ENCODE data around the gene SRGN.

Gene SRGN

DNA sequence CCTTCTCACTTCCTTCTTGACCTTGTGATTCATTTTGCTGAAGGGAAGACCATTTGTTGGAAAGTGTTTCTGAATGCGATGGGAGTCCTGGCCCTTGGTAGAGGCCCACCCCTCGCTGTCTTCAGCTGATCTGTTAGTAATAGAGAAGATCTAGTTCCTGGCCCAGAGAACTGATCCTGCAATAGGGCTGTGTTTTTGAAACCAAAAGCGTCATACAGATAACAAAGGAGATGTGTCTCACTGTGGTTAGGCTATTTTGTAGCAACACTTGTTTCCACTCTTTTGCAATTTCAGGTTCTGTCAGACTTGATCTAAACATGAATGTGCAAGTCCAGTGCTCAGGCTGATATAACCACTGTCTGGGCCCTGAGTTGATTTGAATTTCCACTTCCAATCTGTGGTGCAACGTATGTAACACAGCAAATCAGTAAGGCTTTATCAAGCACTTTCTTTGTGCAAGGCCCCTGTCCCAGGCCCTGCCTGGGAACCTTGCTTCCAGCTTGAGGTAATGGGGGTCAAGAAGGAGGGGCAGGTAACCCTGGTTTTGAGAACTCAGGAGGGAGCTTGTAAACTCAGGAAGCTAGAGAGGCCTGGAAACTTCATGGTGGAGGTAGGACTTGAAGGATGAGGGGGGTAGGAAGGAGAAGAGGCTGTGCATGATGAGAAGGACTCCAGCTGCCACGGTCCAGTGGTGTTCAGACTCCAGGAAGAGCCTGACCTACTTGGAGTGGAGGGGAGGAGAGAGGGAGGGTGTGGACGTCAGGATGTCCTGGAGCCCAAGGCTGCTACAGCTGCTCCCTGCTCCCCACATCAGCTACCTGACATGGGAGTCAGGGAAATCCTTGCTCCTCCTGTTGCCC, 42.2 kb upstream of the SRGN start:
- in situ Hi-C loops (cut with MboI; ENCODE audit: low sequenced_read_pairs, unreplicated experiment), result no loop called here
- DNase-seq (ENCODE audit: low spot score), result peak; percentile 73
- TF ChIP-seq, protein P1, sequence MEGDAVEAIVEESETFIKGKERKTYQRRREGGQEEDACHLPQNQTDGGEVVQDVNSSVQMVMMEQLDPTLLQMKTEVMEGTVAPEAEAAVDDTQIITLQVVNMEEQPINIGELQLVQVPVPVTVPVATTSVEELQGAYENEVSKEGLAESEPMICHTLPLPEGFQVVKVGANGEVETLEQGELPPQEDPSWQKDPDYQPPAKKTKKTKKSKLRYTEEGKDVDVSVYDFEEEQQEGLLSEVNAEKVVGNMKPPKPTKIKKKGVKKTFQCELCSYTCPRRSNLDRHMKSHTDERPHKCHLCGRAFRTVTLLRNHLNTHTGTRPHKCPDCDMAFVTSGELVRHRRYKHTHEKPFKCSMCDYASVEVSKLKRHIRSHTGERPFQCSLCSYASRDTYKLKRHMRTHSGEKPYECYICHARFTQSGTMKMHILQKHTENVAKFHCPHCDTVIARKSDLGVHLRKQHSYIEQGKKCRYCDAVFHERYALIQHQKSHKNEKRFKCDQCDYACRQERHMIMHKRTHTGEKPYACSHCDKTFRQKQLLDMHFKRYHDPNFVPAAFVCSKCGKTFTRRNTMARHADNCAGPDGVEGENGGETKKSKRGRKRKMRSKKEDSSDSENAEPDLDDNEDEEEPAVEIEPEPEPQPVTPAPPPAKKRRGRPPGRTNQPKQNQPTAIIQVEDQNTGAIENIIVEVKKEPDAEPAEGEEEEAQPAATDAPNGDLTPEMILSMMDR (IDR thresholded peaks at IDR 0.05; ENCODE audit: borderline replicate concordance, control extremely low read depth, extremely low read depth, insufficient read depth, missing control alignments), result no peak

DNA sequence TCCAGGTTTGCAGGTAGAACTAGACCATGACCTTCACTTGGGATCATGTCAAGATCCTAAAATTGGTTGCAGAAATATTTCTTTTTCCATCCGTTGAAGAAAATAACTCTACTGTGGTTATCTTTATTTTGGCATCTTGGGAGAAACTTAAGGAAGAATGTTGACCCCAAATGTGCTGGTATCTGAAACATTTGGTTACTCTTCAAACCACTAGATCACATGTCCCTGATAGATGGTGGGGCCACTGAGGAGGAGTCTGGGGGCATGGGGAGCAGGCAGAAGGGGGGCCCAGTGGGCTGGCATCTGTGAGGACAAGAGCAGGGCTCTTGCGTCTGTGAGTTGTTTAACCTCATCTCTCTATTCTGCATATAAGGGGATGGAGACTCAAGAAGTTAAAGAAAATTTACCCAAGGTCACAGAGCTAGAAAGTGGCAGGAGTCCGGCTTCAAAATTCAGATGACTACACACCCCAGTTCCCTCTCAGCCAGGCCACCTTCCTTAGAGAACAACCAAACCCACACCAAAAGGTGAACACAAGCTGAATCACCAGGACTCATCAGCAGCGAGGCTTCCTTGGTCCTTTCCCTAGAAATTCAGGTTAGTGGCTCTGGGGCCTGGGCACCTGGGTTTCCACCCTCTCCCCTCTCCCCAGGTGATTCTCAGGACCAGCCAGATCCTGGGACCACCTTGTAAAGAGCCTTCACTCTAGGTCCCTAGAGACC, 40.6 kb upstream of the SRGN start:
- DNase-seq (ENCODE audit: low spot score), result no peak
- TF ChIP-seq, protein P1 (IDR thresholded peaks at IDR 0.05; ENCODE audit: borderline replicate concordance, control extremely low read depth, extremely low read depth, insufficient read depth, missing control alignments), result no peak
- in situ Hi-C loops (cut with MboI; ENCODE audit: low sequenced_read_pairs, unreplicated experiment), result no loop called here

DNA sequence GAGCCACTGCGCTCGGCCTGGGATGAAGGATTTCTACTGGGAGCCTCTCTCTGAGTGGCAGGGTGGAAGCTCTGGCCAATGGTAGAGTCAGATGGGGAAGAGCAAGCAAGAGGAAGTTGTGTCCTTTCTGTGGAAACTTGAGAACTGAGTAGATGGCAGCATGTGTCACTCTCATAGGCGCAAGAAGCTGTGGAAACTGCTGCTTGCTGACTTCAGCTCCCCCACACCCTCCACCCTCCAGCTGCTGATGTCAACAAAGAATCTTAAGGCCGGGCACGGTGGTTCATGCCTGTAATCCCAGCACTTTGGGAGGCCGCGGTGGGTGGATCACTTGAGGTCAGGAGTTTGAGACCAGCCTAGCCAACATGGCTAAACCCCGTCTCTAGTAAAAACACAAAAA, 39.8 kb upstream of the SRGN start:
- no peak for DNase-seq (ENCODE audit: low spot score)
- in situ Hi-C loops (cut with MboI; ENCODE audit: low sequenced_read_pairs, unreplicated experiment), result no loop called here
- TF ChIP-seq, protein P1 (IDR thresholded peaks at IDR 0.05; ENCODE audit: borderline replicate concordance, control extremely low read depth, extremely low read depth, insufficient read depth, missing control alignments), result no peak

DNA sequence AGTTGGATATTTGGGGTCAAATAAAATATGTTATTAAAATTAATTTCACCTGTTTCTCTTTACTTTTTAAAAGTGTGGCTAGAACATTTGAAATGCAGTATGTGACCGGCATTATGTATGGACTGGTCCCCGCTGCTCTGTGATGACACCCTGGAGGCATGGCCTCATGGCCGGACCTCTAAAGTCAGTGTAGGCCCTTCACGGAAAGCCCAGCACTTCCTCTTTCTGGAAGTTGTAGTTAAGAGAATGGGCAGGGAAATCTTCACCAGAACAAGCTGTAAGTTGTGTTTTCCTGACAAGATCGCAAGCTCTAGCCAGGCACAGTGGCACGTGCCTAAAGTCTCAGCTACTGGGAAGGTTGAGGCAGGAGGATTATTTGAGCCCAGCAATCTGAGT, 38.3 kb upstream of the SRGN start:
- in situ Hi-C loops (cut with MboI; ENCODE audit: low sequenced_read_pairs, unreplicated experiment), result no loop called here
- no peak for DNase-seq (ENCODE audit: low spot score)

DNA sequence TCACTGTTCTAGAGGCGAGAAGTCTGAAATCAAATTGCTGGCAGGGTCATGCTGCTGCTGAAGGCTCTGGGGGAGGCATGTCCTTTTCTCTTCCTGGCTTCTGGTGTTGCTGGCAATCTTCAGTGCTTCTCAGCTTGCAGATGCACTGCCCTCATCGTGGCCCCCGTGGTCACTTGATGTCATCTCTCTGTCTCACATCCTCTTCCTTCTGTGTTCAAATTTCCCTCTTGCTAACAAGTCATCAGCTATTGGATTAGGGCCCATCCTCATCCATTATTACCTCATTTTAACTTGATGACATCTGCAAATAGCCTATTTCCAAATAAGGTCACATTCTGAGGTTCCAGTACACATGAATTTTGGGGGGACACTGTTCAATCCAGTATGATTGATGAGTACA, 36.6 kb upstream of the SRGN start:
- TF ChIP-seq, protein P1 (IDR thresholded peaks at IDR 0.05; ENCODE audit: borderline replicate concordance, control extremely low read depth, extremely low read depth, insufficient read depth, missing control alignments), result no peak
- DNase-seq (ENCODE audit: low spot score), result peak; percentile 76
- in situ Hi-C loops (cut with MboI; ENCODE audit: low sequenced_read_pairs, unreplicated experiment), result no loop called here

More for the DNA sequence above, 38.3 kb upstream of the SRGN start:
- TF ChIP-seq, protein P1 (IDR thresholded peaks at IDR 0.05; ENCODE audit: borderline replicate concordance, control extremely low read depth, extremely low read depth, insufficient read depth, missing control alignments), result no peak

DNA sequence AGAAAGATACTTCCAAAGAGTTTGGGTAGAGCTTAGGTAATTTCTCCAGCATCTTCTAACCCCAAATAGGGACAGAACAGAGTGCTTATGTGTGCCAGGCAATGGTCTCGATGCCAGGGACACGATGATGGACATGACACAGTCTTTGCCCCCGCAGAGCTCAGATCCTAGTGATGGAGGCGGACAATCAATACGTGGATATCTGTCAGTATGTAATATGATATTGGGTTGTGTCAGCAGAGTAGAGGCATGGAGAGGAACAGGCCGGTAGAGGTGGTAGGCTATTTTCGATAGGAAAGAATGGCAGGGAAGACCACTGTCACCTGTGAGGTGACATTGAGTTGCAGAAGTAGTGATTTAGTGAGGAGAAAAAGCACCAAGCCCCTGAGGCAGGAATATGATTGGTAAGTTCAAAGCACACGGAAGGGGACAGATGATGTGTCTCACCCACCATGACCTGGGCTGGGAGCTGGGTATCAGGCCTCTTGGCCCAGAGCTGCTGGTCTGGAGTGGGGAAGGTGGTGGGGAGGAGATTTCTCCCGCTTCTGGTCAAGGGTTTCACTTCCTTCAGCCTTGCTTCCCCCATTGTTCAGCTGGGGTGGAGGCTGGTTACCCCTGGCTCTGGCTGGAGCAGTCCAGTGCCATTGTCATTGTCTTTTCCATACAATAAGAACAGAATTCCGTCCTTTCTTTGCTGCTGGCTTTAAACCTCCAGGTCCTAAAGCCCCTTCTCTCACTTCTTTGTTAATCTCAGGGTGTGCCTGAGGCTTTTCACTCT, 36.0 kb upstream of the SRGN start:
- DNase-seq (ENCODE audit: low spot score), result no peak
- TF ChIP-seq, protein P1 (IDR thresholded peaks at IDR 0.05; ENCODE audit: borderline replicate concordance, control extremely low read depth, extremely low read depth, insufficient read depth, missing control alignments), result no peak

More for the DNA sequence above, 36.0 kb upstream of the SRGN start:
- in situ Hi-C loops (cut with MboI; ENCODE audit: low sequenced_read_pairs, unreplicated experiment), result no loop called here

Measured in GM13976 (cell line).